ENCODE measurements around the gene CBARP.
A peak's percentile ranks its signal among the peaks of the same experiment; 100 is the strongest.
"Not testable (repeated sequence)": the region's sequence is repeated elsewhere in the genome, so short reads cannot be mapped to it uniquely, and the experiment has no call there.

The CBARP gene

DNA sequence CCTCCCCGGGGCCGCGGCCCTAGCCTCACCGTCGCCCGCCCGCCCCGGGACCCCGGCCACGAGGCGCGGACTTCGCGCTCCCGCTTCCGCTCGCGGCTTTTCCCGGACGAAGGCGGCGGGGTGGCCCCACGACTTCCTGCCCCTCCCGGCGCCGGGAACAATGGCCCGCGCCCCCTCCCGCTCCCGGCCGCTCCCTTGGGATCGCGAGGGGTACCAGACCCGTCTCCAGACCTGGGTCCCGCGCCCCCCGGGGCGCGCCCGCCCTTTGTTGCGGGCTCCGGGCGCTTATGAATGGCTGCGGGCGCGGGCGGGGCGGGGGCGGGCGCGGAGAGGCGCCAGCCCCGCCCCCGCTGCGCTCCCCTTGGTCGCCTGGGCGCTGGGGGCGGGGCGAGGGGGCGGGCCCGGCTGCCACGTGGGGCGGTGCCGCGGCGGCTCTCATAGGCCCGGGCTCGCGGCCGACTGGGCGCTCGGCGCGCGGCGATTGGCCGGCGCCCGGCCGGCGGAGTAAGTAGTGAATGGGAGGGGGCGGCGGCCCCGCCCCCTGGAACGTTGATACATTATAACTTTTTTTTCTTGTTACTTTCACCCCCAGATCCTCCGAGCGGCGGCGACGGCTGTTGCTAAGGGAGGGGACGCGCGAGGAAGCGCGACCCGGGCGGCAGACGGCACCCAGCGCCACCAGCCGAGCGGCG lies 11.6 kb upstream of the CBARP start:
- H3K4me3 ChIP-seq (ENCODE audit: low read length) = peak overlapping the region; percentile 87

DNA sequence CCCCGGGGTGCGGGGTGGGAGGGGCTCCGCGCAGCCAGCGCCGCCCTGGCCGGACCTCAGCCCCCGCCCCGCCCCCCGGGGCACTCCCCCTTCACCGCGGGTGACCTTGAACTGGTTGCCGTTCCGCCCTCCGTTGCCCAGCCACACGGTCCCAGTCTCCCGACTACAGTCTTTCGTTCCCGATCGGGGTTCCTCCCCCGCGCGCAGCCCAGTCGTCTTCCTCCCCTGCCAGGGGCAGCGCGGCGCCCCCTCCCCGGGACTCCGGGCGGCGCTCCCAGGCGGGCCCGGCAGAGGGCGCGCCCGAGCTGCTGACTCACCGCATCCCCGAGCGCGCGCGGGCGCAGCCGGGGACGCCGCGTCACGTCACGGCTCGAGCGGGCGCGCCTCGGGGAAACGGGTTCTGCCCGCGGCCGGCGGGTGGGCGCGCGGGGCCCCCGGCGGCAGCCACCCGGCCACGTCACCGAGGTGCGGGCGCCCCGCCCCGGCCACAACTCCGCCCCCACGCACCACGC lies 11.0 kb upstream of the CBARP start:
- TF ChIP-seq ZNF274 (IDR thresholded peaks at IDR 0.05; ENCODE audit: low read depth, low read length) = no peak
- peak overlapping the region; percentile 62; the same call in 1 of the 2 replicates for H3K4me3 ChIP-seq (ENCODE audit: low read length)

More for the DNA sequence above, 11.6 kb upstream of the CBARP start:
- TF ChIP-seq ZNF274 (IDR thresholded peaks at IDR 0.05; ENCODE audit: low read depth, low read length) = no peak

DNA sequence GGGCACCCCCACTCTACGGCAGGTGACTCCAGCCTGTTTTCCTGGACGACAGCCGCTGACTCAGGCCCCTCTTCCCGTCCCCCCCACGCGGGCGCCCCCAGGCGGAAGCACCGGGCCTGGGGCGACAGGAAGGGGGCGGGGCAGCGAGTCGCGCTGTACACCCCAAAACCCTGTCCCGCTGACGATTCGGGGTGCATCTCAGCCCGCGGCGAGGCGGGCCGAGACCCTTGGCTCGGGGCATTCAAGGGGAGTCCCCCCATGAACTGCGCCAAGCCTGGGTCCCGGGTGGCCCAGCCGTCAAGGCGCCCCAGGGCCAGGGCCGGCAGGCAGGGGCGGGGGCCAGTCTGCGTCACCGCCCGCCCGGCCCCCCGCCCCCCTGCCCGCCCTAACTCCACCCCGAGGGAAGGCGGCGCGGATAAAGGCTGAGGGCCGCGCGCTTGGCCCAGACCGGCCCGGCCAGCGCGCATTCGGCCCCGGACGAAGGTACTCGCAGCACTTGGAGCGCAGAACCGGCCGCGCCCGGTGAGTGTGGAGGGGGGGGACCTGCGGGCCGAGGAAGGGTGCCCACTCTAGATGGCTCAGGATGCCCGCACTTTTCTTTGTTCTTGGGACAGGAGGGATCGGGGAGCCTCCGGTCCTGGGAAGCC lies 10.5 kb upstream of the CBARP start, which contains the start of gene MIDN:
TSS of gene MIDN (plus strand) at position 445 of the 647 bp plus-strand sequence. CDS start 1,714 bp downstream, outside the sequence.
- TF ChIP-seq ZNF274 (IDR thresholded peaks at IDR 0.05; ENCODE audit: low read depth, low read length) = no peak
- peak within 1 kb of the TSS; percentile 62; the same call in 1 of the 2 replicates for H3K4me3 ChIP-seq (ENCODE audit: low read length)

DNA sequence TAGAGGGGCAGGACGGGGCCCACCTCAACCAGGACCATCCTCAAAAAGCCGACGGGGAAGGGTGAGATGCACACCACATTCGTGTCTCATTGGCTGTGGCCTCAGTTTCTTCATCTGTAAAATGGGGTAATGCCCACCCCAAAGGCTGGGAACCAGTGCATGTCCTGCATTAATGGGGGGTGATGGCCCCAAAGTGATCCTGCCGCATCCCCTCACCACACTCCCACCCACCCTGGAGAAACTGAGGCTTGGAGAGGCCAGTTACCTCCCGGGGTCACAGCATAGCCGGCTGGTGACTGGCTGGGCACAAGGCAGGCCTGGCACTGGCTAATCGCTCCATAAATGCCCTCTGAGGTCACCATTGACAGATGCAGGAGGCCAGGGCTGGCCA lies 9.9 kb upstream of the CBARP start:
- no peak for TF ChIP-seq ZNF274 (IDR thresholded peaks at IDR 0.05; ENCODE audit: low read depth, low read length)
- H3K4me3 ChIP-seq (ENCODE audit: low read length) = no peak overlapping the region; the same call in 1 of the 2 replicates

DNA sequence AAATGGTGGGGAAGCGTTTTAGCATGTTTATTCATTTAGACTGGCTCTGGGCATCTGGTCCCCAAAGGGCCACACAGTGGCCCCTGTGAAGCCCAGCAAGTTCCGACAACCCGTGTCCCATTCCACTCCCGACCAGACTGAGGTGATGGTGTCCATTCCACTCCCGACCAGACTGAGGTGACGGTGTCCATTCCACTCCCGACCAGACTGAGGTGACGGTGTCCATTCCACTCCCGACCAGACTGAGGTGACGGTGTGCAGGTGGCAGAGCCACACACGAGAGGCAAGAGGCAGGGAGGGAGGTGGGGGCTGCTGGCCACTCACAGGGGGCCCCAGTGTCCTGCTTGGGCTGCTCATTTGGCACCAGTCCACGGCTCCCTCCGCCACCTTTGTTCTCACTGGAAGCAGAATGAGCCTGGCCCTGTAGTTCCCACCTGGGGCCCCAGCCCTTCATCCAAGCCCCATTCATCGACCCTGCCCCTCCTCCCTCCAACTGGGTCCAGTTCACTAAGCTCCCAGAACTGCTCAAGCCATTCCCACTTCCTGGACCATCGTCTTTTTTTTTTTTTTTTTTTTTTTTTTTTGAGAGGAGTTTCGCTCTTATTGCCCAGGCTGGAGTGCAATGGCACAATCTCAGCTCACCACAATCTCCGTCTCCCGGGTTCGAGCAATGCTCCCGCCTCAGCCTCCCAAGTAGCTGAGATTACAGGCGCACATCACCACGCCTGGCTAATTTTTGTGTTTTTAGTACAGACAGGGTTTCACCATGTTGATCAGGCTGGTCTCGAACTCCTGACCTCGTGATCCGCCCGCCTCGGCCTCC lies 8.7 kb upstream of the CBARP start:
- not testable (repeated sequence) for H3K4me3 ChIP-seq (ENCODE audit: low read length)

DNA sequence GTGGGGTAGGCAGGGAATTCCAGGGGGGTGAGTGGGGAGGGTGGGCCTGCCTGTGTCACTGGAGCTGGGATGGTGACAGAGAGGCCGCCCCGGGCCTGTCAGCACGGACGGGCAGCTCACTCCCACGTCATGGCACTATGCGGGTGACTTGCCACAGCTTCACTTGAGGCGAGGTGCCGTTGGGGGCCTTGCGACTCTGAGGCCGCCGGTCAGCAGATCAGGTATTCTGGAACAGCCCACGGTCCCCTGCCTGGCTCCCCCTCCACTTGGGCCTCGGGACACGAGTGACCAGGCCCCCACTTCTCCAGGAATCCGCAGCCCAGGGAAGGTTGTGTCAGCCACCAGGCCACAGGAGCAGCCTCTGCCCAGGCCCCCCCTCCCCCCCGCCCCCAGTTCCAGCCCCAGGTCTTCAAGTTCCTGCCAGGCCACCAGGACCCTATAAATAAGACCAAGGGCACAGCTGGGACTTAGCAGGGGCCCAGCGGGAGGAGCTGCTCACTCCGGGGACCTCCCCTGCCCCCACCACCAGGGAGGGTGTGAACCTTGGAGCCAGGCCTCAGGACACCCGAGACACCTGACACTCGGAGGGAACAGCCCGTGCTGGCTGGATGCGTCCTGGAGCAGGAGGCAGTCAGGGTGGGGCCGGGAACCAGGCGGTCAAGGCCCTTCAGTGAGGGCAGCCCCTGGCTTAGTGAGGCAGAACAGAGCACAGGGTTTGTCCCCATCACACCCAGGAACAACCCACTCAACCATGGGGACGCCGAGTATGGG lies 7.9 kb upstream of the CBARP start:
- no peak for TF ChIP-seq ZNF274 (IDR thresholded peaks at IDR 0.05; ENCODE audit: low read depth, low read length)
- no peak overlapping the region for H3K4me3 ChIP-seq (ENCODE audit: low read length)

- H3K4me3 ChIP-seq (ENCODE audit: low read length) = no peak overlapping the region
- no peak for TF ChIP-seq ZNF274 (IDR thresholded peaks at IDR 0.05; ENCODE audit: low read depth, low read length)
Observed at GRCh38 chr19:1244693-1245451, 7.1 kb upstream of the CBARP start.

DNA sequence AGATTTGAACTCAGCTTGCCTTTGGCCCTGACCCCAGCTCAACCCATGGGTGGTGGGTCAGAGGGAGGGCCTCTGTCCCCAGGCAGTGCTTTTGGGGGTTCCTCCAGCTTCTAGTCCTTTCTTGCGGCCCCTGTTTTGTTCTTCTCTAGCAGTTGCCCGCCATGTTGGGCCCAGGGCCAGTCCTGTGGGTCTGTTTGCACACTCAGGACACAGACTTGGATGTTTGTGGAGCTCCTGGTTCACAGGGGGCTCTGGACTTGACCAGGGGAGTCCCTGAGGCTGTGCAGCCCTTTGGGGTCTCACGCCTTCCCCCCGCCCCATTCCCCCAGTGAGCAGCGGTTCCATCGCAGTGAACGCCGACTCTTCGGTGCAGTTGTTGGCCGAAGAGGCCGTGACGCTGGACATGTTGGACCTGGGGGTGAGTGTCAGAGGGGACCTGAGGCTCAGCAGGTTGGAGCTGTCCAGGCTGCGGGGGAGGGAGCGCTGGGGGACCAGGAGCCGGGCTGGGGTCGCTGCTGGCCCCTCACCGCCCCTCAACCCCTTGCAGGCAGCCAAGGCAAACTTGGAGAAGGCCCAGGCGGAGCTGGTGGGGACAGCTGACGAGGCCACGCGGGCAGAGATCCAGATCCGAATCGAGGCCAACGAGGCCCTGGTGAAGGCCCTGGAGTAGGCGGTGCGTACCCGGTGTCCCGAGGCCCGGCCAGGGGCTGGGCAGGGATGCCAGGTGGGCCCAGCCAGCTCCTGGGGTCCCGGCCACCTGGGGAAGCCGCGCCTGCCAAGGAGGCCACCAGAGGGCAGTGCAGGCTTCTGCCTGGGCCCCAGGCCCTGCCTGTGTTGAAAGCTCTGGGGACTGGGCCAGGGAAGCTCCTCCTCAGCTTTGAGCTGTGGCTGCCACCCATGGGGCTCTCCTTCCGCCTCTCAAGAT lies 6.2 kb upstream of the CBARP start:
- no peak overlapping the region for H3K4me3 ChIP-seq (ENCODE audit: low read length)
- TF ChIP-seq ZNF274 (IDR thresholded peaks at IDR 0.05; ENCODE audit: low read depth, low read length) = no peak

GRCh38 chr19:1241417-1242095 lies 3.8 kb upstream of the CBARP start, which contains the start of gene ATP5F1D:
ATP5F1D (plus strand) TSS chr19:1241751; CDS start chr19:1241851, 100 bp downstream.
- no peak for TF ChIP-seq ZNF274 (IDR thresholded peaks at IDR 0.05; ENCODE audit: low read depth, low read length)
- peak within 1 kb of the TSS; percentile 79 for H3K4me3 ChIP-seq (ENCODE audit: low read length)

- peak overlapping the region; percentile 25; the same call in 1 of the 2 replicates for H3K4me3 ChIP-seq (ENCODE audit: low read length)
- TF ChIP-seq ZNF274 (IDR thresholded peaks at IDR 0.05; ENCODE audit: low read depth, low read length) = no peak
Observed at GRCh38 chr19:1240925-1241324, 3.1 kb upstream of the CBARP start.
